Activated CD8-positive, alpha-beta memory T cell treated with anti-CD3 and anti-CD28 coated beads, Interleukin-2, amount 50 U/mL, for 1 hour (primary cell): ENCODE measurements around the gene MOK.
"Not testable (repeated sequence)": the region's sequence is repeated elsewhere in the genome, so short reads cannot be mapped to it uniquely, and the experiment has no call there.

Experiments used
- DNase-seq: peaks from one replicate; pipeline ENCODE4 v3.0.0-alpha.2; 2020; ENCODE audit errors: extremely low read depth

MOK gene

GRCh38 chr14:102321456-102322422 lies 16.8 kb upstream of the MOK start:
- DNase-seq: no peak

- DNase-seq: no peak
These were observed 15.9 kb upstream of the MOK start for GRCh38 chr14:102320671-102321455.

- DNase-seq: peak; percentile 22
These were observed 15.2 kb upstream of the MOK start for GRCh38 chr14:102320033-102320660.

- DNase-seq: peak; percentile 82
These were observed 14.5 kb upstream of the MOK start, which contains the start of gene ZNF839 for GRCh38 chr14:102319351-102320032. TSS of gene ZNF839 (plus strand) at chr14:102319746. CDS start at chr14:102319766, 20 bp downstream.

- DNase-seq: no peak
These were observed 13.9 kb upstream of the MOK start for GRCh38 chr14:102318781-102319276.

- DNase-seq: no peak
These were observed 12.7 kb upstream of the MOK start for GRCh38 chr14:102317564-102318248.

GRCh38 chr14:102316743-102317563 lies 12.0 kb upstream of the MOK start:
- DNase-seq: peak; percentile 81

- DNase-seq: no peak
These were observed 11.4 kb upstream of the MOK start for GRCh38 chr14:102316338-102316742.

GRCh38 chr14:102315121-102315520 lies 10.2 kb upstream of the MOK start:
- DNase-seq: no peak

GRCh38 chr14:102314242-102315011 lies 9.5 kb upstream of the MOK start:
- peak; percentile 43 for DNase-seq

- DNase-seq: no peak
These were observed 1.3 kb downstream of the MOK start for GRCh38 chr14:102303664-102304063.

- not testable (repeated sequence) for DNase-seq
These were observed 6.5 kb downstream of the MOK start for GRCh38 chr14:102298303-102299070.

- DNase-seq: no peak
These were observed 7.4 kb downstream of the MOK start for GRCh38 chr14:102297436-102298170.

GRCh38 chr14:102295270-102295669 lies 9.7 kb downstream of the MOK start:
- DNase-seq: no peak

- DNase-seq: no peak
These were observed 11.2 kb downstream of the MOK start for GRCh38 chr14:102293781-102294180.

GRCh38 chr14:102292441-102292840 lies 12.5 kb downstream of the MOK start:
- no peak for DNase-seq

GRCh38 chr14:102288139-102288538 lies 16.8 kb downstream of the MOK start:
- no peak for DNase-seq

- DNase-seq: no peak
These were observed 19.9 kb downstream of the MOK start for GRCh38 chr14:102285106-102285505.
